NCI-H2029 treated with DMSO at 0.1 percent for 48 hours (cell line): ENCODE data around the gene TRPM3.

ENCODE experiments used
- DNase-seq: peaks from one replicate; lab custom pipeline; 2025; lab: John Stamatoyannopoulos, UW

TRPM3 gene

GRCh38 chr9:70579686-70580085 lies 541.7 kb downstream of the TRPM3 start:
- DNase-seq, result no peak

GRCh38 chr9:70578720-70579119 lies 542.7 kb downstream of the TRPM3 start:
- DNase-seq, result no peak

DNA sequence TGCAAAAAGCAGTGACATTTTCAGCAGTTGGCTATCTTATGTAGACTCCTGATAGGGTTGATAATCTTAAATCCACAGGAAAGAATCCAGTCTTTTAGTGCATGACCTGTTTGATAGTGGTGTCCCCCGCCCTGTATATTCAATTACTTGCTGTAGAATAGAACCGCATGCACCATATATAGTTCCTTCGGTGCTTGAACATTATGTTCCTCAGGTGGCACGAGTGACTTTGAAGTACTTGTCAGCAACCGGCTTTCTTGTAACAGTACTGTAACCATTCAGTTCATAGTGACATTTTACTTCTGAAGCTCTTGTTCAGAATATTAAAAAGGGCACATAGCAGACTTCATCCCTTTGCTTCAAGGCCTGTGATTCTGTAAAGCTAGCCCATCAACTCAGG lies 543.8 kb downstream of the TRPM3 start:
- DNase-seq, result no peak

GRCh38 chr9:70576116-70576515 lies 545.3 kb downstream of the TRPM3 start:
- no peak for DNase-seq

DNA sequence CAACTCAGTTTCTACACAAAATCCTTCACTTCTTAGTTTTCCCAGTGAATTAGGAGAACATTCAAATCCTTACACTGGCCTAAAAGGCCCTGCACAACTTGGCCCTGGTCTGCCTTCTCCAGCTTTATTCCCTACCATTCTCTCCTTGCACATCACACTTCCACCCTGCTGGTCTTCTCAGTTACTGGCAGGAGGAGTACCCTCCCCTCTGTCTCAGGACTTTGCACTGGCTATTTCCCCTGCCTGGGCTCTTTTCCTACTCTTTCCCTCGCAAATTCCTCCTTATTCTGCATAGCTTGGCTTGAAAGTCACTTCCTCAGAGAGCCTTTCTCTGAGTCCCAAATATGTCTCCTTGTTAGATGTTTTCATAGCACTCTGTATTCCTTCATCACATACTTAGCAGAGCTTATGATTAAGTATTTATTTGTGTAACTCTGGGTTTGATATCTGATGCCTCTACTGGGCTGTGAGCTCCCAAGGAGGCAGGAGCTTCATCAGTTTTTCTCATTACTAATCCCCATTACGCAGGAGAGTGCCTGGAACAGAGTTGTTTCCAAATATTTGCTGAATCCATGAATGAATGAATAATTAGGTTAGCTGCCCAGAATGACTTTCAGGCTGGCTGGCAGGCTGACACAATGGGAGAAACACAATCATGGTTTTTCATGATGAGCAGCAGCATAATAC lies 547.1 kb downstream of the TRPM3 start:
- DNase-seq, result peak; percentile 75

GRCh38 chr9:70573308-70573707 lies 548.1 kb downstream of the TRPM3 start:
- no peak for DNase-seq

DNA sequence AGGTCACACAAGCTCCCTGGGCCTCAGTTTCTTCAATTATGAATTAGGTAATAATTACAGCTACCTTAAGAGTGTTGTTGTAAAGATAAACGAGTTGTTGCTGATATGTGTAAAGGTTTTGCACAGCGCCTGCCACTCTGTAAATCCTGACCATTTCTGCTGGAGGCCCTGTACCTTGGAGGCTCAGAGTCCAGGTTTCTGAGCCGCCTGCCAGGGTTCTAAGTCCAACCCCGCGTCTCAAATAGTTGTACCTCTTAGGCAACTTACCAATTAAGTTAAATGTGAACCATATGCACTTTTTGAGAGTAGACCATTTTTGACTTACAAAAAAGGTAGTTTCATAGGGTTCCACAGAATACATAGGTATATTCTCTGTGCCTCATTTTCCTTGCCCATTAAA lies 550.2 kb downstream of the TRPM3 start:
- no peak for DNase-seq

GRCh38 chr9:70569791-70570190 lies 551.6 kb downstream of the TRPM3 start:
- DNase-seq, result no peak

DNA sequence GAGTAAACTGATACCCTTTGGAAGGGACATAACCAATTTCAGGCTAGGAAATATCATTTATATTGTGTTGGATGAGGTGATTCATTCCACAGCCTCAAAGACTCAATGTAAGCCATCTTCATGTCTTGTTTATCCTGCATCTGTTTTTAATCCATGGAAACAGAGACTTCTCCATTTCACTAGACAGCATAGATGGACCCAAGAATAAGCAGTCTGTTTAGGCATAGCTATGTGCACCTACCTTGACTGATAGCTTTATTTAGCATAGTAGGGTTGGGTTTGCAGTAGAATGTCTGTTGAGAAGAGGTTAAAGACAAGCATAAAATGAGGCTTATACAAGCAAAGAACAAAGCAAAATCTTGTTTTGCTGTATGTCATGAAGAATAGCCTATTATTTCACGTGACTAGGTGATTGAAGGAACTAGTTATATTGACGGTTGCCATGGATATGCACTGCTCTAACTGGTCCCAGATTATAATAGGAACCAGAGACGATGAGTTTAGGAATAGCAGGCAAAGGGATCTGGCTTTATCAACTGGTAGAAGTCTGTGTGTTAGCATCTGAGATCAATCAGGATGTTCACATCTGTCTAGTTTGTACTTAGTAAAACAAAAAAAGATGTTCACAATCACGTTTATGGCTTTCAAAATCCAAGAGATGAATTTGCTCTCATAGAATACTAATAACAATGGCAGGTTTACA lies 552.2 kb downstream of the TRPM3 start:
- DNase-seq, result no peak

DNA sequence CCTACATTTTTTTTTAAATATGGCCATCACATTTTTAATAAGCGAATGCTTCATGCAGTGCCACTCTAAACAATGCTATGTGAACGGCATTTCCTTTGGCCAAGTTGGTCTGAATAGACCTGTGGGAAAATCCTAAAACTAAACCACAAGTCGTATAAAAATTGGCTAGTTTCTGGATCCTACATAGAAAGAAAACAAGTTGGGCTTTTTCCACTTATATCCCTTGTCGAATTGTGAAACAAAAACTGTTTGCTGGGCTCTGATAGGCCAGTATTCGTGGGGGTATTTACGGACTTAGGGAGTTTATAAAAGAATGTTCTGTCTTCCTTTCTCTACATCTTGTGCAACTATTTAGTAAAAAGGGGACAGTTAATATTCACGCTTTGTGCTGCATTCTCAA lies 553.9 kb downstream of the TRPM3 start:
- DNase-seq, result no peak

- DNase-seq, result no peak
These were observed 554.7 kb downstream of the TRPM3 start for GRCh38 chr9:70566751-70567150.

- no peak for DNase-seq
These were observed 555.4 kb downstream of the TRPM3 start for GRCh38 chr9:70566066-70566465.

DNA sequence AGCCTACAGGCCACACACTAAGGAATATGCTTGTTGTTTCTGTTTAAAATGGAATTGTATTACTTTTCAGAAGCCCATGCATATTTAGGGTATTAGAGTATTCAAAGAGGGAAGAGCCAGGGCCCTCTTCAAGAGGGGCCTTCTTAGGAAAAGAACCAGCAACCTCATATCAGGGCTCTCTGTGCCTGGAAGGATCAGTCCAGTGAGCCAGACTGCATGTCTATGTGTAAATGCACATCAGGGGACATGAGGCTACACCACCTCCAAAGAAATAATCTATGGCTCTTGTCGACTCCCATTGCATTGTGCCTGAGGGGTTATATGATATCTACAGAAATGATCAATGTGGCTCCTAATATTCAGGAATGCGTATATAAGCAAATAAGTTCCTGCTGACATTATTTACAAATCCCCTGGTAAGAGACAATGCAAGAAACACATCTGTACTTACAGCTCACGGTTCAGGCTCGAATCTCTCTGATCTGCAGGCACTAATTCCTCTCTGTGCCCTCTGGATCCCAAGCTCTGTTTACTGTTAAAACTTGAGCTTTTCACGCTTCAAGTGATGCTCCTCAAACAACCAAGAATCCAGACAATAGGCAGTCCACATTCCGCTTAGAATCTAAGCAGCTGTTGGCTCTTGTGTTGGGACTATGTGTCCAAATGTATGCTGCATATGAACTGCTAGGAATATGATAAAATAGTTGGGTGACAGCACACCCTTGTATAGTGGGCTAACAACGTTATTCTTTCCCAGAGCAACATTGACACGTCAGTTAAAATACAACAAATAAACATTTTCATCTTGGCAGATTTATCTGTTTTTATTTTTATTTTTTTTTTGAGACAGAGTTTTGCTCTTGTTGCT lies 556.7 kb downstream of the TRPM3 start:
- no peak for DNase-seq

DNA sequence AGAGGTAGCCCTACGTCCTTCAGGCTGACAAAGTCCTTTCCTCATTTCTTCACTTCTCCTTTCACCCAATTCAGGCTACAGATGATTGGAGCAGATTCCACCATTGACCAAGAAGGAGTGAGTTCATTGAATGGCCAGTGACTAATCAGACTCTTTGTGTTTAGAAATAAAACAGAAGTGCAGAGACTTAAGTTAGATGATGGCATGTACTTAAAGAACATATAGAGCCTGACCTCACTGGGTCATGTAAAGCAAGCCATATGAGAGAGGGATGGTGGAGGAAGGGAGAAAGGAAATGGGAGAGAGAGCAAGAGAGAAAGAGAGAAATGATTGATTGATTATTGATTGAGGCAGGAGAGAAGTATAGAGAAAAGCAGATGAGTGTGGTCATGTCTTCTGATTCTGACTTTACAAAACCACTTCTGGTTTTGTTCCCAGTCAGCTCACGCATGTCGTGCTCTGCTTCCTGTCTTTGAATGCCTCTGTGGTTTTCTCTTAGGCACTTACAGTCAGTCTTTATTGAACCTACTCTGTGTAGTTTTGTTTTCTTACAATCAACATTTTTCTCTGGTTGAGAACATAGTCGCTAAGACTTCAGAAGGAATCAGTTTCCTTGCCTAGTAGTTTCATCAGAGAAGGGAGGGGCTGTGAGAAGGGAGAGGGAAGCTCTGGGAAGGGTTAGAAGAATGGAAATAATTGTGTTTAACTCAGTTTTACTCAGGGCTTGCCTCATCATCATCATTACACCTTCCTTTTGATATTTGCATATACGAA lies 557.8 kb downstream of the TRPM3 start:
- no peak for DNase-seq

- no peak for DNase-seq
These were observed 558.4 kb downstream of the TRPM3 start for GRCh38 chr9:70563010-70563409.

DNA sequence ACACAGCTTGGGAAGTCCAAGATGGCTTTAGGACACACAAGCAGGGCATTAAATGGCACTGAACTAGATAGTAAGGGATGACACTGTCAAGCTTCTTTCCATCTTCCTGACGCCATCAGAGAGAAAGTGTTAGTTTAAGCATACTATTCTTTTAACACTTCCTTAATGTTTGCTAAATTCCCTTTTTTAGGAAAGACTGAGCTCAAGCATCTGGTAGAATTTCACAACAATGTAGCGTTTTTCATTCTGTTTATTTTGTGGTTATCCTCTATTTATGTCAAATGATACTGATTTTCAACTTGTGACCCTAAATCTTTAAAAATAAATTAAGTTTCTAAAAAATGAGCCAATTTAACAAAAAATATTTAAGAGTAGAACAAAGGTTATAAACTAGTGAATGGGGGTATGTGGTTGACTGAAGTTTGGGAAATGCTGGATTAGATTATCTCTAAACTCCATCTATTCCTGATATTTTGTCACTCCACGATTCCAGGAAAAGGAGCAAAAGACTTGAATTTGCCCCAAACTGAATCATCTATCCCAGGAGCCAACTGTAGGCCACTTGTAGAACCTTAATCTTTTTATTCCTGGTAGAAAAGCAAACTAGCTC lies 559.5 kb downstream of the TRPM3 start:
- DNase-seq, result no peak

- DNase-seq, result no peak
These were observed 560.3 kb downstream of the TRPM3 start for GRCh38 chr9:70561111-70561510.

DNA sequence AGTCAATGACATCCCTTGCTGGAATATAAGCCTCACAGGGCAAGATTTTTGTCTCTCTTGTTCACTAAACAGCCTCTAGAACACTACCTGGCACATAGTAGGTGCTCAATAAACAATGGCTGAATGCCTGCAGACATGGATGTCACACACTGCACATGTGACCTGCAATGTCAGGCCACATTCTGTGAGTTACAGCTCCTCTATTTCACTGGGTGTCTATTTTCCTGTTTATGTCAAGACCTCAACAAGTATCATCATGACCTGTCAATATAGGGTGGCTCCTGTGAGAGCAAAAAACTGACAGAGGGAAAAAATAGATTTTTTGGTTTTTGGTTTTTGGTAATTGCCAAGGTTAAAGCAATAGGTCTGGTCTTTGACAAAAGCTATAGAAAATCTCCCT lies 562.3 kb downstream of the TRPM3 start:
- DNase-seq, result no peak

GRCh38 chr9:70557661-70558369 lies 563.6 kb downstream of the TRPM3 start:
- DNase-seq, result no peak

GRCh38 chr9:70556771-70557170 lies 564.6 kb downstream of the TRPM3 start:
- no peak for DNase-seq

DNA sequence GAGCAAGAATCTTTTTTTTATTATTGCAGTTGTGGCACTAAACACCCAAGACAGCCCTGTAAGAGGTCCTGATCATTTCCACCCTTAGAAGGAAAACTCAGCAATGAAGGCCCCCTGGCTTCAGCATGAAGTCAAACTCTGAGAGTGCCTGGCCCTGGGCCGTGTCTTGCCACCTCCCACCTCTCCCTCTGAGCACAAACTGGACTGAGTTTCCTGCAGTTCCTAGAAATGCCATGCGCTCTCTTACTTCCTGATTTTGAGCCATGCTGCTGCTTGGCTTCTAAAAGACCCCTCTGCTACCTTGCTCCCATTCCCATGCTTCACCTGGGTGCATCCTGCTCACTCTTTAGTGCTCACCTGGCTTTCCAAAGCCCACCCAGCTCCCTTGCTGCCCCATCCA lies 566.5 kb downstream of the TRPM3 start:
- DNase-seq, result no peak
